ENCODE measurements around the gene RHOD. TPM values are rescaled to one million over a fixed set of nuclear protein-coding genes. Genes with fewer than 3 reads are reported as not detected.

The RHOD gene
- total RNA-seq, 1 donor from 2014 or later: 29.8 TPM

DNA sequence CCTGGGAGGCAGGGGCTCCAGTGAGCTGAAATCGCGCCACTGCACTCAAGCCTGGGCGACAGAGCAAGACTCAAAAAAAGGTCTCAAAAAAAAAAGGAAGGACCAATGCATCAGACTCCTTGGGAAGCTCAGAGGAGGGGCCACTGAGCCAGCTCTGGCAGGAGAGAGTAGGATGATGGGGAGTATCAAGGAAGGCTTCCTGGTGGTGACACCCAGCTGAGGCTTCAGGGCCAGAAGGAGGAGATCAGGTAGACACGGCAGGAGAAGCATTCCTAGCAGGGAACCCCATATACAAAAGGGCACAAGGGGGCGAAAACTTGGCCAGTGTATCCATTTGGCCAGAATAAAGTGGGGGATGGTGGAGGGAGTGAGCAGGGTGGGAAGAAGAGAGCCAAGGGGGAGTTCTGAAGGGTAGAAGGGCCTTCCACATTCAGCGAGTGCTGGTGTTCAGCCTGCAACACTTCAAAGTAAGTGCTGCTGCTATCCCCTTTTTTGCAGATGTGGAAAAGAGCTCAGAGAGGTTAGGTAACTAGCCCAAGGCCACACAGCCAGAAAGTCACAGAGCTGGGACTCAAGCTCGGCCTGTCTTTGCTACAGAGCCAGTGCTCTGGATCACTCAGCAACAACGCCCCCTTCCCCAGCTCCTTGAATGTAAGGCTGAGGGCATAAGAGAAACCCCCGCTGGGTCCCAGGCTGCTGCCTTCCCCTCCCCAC lies 5.3 kb upstream of the RHOD start:
- Histone ChIP-seq H3K4me1 (ENCODE audit: insufficient read depth, low read length) (peaks cover 26% of the 10 kb centered on the region), H3K27me3 (ENCODE audit: insufficient read depth, low read length) (no peaks in the 10 kb centered on the region), H3K36me3 (ENCODE audit: insufficient read depth, low read length) (no peaks in the 10 kb centered on the region), H4K20me1 (ENCODE audit: insufficient read depth, low read length) (no peaks in the 10 kb centered on the region), H3K9me3 (ENCODE audit: insufficient read depth, low read depth, low read length) (no peaks in the 10 kb centered on the region), H3K4me2 (ENCODE audit: low read length) (no peak overlapping the region), H3K4me3 (ENCODE audit: insufficient read depth, low read depth, low read length) (no peak overlapping the region), H2AFZ (ENCODE audit: low read depth, low read length) (no peak overlapping the region), H3K79me2 (ENCODE audit: insufficient read depth, low read length) (no peaks in the 10 kb centered on the region), H3K9ac (ENCODE audit: low read length) (no peak overlapping the region), H3K27ac (ENCODE audit: low read depth, low read length) (no peak overlapping the region)
- Mint-ChIP-seq H3K36me3 (ENCODE audit: low read depth, unreplicated experiment) (no peaks in the 10 kb centered on the region), H3K9me3 (ENCODE audit: unreplicated experiment) (no peaks in the 10 kb centered on the region), H3K27ac (ENCODE audit: unreplicated experiment) (peak overlapping the region; percentile 72), H3K27me3 (ENCODE audit: low read depth, unreplicated experiment) (peaks cover 17% of the 10 kb centered on the region), H3K4me1 (ENCODE audit: low read depth, unreplicated experiment) (peaks cover 11% of the 10 kb centered on the region), H3K4me3 (ENCODE audit: unreplicated experiment) (no peak overlapping the region)
- FAIRE-seq: no peak
- no peak for DNase-seq (ENCODE audit: low read depth)
- TF ChIP-seq EZH2 (IDR thresholded peaks at IDR 0.05; ENCODE audit: insufficient read depth, low read length): no peak
- TF ChIP-seq, protein P1, sequence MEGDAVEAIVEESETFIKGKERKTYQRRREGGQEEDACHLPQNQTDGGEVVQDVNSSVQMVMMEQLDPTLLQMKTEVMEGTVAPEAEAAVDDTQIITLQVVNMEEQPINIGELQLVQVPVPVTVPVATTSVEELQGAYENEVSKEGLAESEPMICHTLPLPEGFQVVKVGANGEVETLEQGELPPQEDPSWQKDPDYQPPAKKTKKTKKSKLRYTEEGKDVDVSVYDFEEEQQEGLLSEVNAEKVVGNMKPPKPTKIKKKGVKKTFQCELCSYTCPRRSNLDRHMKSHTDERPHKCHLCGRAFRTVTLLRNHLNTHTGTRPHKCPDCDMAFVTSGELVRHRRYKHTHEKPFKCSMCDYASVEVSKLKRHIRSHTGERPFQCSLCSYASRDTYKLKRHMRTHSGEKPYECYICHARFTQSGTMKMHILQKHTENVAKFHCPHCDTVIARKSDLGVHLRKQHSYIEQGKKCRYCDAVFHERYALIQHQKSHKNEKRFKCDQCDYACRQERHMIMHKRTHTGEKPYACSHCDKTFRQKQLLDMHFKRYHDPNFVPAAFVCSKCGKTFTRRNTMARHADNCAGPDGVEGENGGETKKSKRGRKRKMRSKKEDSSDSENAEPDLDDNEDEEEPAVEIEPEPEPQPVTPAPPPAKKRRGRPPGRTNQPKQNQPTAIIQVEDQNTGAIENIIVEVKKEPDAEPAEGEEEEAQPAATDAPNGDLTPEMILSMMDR (IDR thresholded peaks at IDR 0.05; ENCODE audit: insufficient read depth, low read depth, low read length): no peak

DNA sequence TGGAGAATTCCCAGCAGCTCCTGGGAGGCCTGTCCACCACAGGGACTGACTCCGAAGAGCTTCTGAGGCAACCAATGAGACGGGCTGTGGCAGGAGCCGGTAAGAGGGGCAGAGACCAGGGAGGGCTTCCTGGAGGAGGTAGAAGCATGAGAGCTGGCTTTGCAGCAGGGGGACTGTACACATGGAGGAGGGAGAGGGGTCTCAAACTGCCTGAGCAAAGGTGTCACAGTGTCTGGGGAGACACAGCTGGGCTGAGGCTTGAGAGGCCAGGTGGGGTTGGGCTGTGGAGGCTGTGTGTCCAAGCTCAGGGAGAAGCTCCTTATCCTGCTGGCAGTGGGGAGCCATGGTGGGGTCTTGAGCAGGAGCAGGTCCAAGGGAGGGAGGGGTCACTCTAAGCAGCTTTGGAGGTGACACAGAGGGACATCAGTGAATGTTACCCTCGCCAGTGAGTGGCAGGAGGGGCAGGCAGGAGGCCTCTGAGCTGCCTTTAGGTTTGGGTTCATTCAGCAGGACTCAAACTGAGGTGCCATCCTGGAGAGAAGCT lies 4.6 kb upstream of the RHOD start:
- no peak overlapping the region for H3K4me3 Mint-ChIP-seq (ENCODE audit: unreplicated experiment)
- peaks cover 13% of the 10 kb centered on the region for H3K27me3 Mint-ChIP-seq (ENCODE audit: low read depth, unreplicated experiment)
- H3K4me1 ChIP-seq (ENCODE audit: insufficient read depth, low read length): peaks cover 31% of the 10 kb centered on the region
- H3K4me1 Mint-ChIP-seq (ENCODE audit: low read depth, unreplicated experiment): peaks cover 12% of the 10 kb centered on the region
- no peaks in the 10 kb centered on the region for H3K36me3 Mint-ChIP-seq (ENCODE audit: low read depth, unreplicated experiment)
- FAIRE-seq (no peak), DNase-seq (ENCODE audit: low read depth) (no peak)
- no peak overlapping the region for H3K27ac ChIP-seq (ENCODE audit: low read depth, low read length)
- H3K9me3 Mint-ChIP-seq (ENCODE audit: unreplicated experiment): no peaks in the 10 kb centered on the region
- no peak for TF ChIP-seq EZH2 (IDR thresholded peaks at IDR 0.05; ENCODE audit: insufficient read depth, low read length)
- TF ChIP-seq, protein P1 (IDR thresholded peaks at IDR 0.05; ENCODE audit: insufficient read depth, low read depth, low read length): no peak
- H3K9ac ChIP-seq (ENCODE audit: low read length): no peak overlapping the region
- no peaks in the 10 kb centered on the region for H3K9me3 ChIP-seq (ENCODE audit: insufficient read depth, low read depth, low read length)
- H3K27me3 ChIP-seq (ENCODE audit: insufficient read depth, low read length): no peaks in the 10 kb centered on the region
- H3K79me2 ChIP-seq (ENCODE audit: insufficient read depth, low read length): peaks cover under 1% of the 10 kb centered on the region
- no peaks in the 10 kb centered on the region for H3K36me3 ChIP-seq (ENCODE audit: insufficient read depth, low read length)
- H4K20me1 ChIP-seq (ENCODE audit: insufficient read depth, low read length): no peaks in the 10 kb centered on the region
- no peak overlapping the region for H3K4me3 ChIP-seq (ENCODE audit: insufficient read depth, low read depth, low read length)
- H3K4me2 ChIP-seq (ENCODE audit: low read length): no peak overlapping the region
- no peak overlapping the region for H3K27ac Mint-ChIP-seq (ENCODE audit: unreplicated experiment)
- H2AFZ ChIP-seq (ENCODE audit: low read depth, low read length): no peak overlapping the region

DNA sequence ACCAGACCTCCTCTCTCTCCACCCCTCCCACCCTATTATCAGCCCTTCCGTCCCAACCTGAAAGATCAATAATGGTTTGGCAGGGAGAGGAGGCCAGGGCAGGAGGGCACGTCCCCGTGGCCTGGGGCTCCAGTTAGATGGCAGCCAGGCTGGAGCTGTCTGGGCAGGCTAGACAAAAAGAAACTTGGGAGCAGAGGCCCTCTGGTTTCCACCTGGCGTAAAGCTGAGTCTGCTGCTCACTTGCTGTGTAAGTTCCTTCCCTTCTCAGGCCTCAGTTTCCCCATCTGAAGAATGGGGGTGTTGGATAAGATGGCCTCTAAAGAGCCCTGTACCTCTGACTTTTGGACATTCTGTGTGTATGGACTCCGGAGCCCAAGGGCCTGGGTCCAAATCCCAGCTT lies 3.8 kb upstream of the RHOD start:
- H3K4me2 ChIP-seq (ENCODE audit: low read length): no peak overlapping the region
- H3K9ac ChIP-seq (ENCODE audit: low read length): no peak overlapping the region
- no peak overlapping the region for H3K4me3 ChIP-seq (ENCODE audit: insufficient read depth, low read depth, low read length)
- H3K9me3 ChIP-seq (ENCODE audit: insufficient read depth, low read depth, low read length): no peaks in the 10 kb centered on the region
- H3K36me3 ChIP-seq (ENCODE audit: insufficient read depth, low read length): no peaks in the 10 kb centered on the region
- H3K27ac ChIP-seq (ENCODE audit: low read depth, low read length): no peak overlapping the region
- peaks cover 4% of the 10 kb centered on the region for H3K79me2 ChIP-seq (ENCODE audit: insufficient read depth, low read length)
- TF ChIP-seq EZH2 (IDR thresholded peaks at IDR 0.05; ENCODE audit: insufficient read depth, low read length): no peak
- TF ChIP-seq, protein P1 (IDR thresholded peaks at IDR 0.05; ENCODE audit: insufficient read depth, low read depth, low read length): no peak
- H4K20me1 ChIP-seq (ENCODE audit: insufficient read depth, low read length): no peaks in the 10 kb centered on the region
- peaks cover 36% of the 10 kb centered on the region for H3K4me1 ChIP-seq (ENCODE audit: insufficient read depth, low read length)
- no peak overlapping the region for H3K27ac Mint-ChIP-seq (ENCODE audit: unreplicated experiment)
- H3K36me3 Mint-ChIP-seq (ENCODE audit: low read depth, unreplicated experiment): no peaks in the 10 kb centered on the region
- H3K9me3 Mint-ChIP-seq (ENCODE audit: unreplicated experiment): no peaks in the 10 kb centered on the region
- H3K27me3 ChIP-seq (ENCODE audit: insufficient read depth, low read length): no peaks in the 10 kb centered on the region
- peaks cover 12% of the 10 kb centered on the region for H3K4me1 Mint-ChIP-seq (ENCODE audit: low read depth, unreplicated experiment)
- H3K4me3 Mint-ChIP-seq (ENCODE audit: unreplicated experiment): no peak overlapping the region
- no peak overlapping the region for H2AFZ ChIP-seq (ENCODE audit: low read depth, low read length)
- peaks cover 13% of the 10 kb centered on the region for H3K27me3 Mint-ChIP-seq (ENCODE audit: low read depth, unreplicated experiment)
- FAIRE-seq (no peak), DNase-seq (ENCODE audit: low read depth) (no peak)

Data from astrocyte (in vitro differentiated cells and primary cell).